Hepatocyte (in vitro differentiated cells): ENCODE data around the gene OR13G1.
"Not testable (repeated sequence)": the region's sequence is repeated elsewhere in the genome, so short reads cannot be mapped to it uniquely, and the experiment has no call there.

Source experiments
- EZH2 ChIP-seq: fragments of 200-600 bp; sonication (generic); IDR thresholded peaks from 2 replicates; pipeline ENCODE4 v1.6.1; 2016; ENCODE audit warnings: antibody characterized with exemption, mild to moderate bottlenecking, borderline replicate concordance
- EZH2phosphoT487 ChIP-seq: fragments of 200-600 bp; sonication (generic); IDR thresholded peaks from one replicate; pipeline ENCODE4 v1.6.1; 2018; ENCODE audit warnings: antibody characterized with exemption, mild to moderate bottlenecking, low read depth, moderate library complexity; ENCODE audit not compliant: unreplicated experiment, severe bottlenecking
- TF ChIP-seq, protein P1 (sequence below): fragments of 200-600 bp; sonication (generic); IDR thresholded peaks from 2 replicates; pipeline ENCODE4 v1.5.1; 2016; ENCODE audit warnings: antibody characterized with exemption, mild to moderate bottlenecking; ENCODE audit not compliant: poor library complexity

DNA sequence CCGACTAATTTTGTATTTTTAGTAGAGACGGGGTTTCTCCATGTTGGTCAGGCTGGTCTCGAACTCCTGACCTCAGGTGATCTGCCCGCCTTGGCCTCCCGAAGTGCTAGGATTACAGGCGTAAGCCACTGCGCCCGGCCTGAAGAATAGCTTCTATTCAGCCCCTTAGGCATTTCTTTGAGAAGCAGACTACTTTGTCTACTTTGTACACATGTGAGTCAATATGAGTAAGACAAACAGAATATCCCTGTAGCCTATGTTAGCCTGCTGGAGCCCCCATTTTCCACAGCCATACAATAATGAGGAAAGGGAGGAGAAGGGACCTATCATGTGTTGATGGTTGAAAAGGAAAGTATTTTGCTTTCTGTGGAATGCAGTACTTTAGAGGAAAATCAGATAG is 31.1 kb upstream of the OR13G1 start:
- TF ChIP-seq EZH2, EZH2phosphoT487: not testable (repeated sequence)
- TF ChIP-seq, protein P1, sequence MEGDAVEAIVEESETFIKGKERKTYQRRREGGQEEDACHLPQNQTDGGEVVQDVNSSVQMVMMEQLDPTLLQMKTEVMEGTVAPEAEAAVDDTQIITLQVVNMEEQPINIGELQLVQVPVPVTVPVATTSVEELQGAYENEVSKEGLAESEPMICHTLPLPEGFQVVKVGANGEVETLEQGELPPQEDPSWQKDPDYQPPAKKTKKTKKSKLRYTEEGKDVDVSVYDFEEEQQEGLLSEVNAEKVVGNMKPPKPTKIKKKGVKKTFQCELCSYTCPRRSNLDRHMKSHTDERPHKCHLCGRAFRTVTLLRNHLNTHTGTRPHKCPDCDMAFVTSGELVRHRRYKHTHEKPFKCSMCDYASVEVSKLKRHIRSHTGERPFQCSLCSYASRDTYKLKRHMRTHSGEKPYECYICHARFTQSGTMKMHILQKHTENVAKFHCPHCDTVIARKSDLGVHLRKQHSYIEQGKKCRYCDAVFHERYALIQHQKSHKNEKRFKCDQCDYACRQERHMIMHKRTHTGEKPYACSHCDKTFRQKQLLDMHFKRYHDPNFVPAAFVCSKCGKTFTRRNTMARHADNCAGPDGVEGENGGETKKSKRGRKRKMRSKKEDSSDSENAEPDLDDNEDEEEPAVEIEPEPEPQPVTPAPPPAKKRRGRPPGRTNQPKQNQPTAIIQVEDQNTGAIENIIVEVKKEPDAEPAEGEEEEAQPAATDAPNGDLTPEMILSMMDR, result not testable (repeated sequence)
